ENCODE results near the gene AKAP13. TPM values are rescaled to one million over a fixed set of nuclear protein-coding genes. Genes with fewer than 3 reads are reported as not detected.
A peak's percentile ranks its signal among the peaks of the same experiment; 100 is the strongest.

The AKAP13 gene
- polyA plus RNA-seq, 1 of the 3 experiments (the other 2 are of a cell fraction): 8.4 TPM

GRCh38 chr15:85745023-85745422 is 364.6 kb downstream of the AKAP13 start:
- Histone ChIP-seq H2AFZ (ENCODE audit: low read depth) (no peak overlapping the region), H3K4me2 (no peak overlapping the region), H3K4me1 (ENCODE audit: control insufficient read depth in 1 of 2, insufficient read depth in 2 of 2, low read depth in 1 of 2, low read length in 1 of 2) (peaks cover 0 to 6% of the 10 kb centered on the region in 2 experiments; a peak in 1 of 4 replicates), H4K20me1 (ENCODE audit: insufficient read depth) (no peaks in the 10 kb centered on the region), H3K36me3 (replicated peaks in 1 of 2; ENCODE audit: control insufficient read depth in 1 of 2, insufficient read depth in 2 of 2, low read length in 1 of 2) (peaks cover 11 to 74% of the 10 kb centered on the region in 2 experiments), H3K9ac (no peak overlapping the region), H3K79me2 (ENCODE audit: insufficient read depth) (no peaks in the 10 kb centered on the region), H3K9me2 (no peaks in the 10 kb centered on the region), H3K9me3 (no peaks in the 10 kb centered on the region), H3K27ac (ENCODE audit: low read depth in 2 of 2, low read length in 1 of 2) (no peak overlapping the region), H3F3A (replicated peaks; ENCODE audit: insufficient read depth) (no peaks in the 10 kb centered on the region), H3K4me3 (ENCODE audit: low read depth in 2 of 2, low read length in 1 of 2) (no peak overlapping the region), H3K27me3 (ENCODE audit: insufficient read depth) (no peaks in the 10 kb centered on the region)
- TF ChIP-seq NRF1 (IDR thresholded peaks at IDR 0.05; ENCODE audit: low read depth, low read length): no peak
- TF ChIP-seq, protein P1, sequence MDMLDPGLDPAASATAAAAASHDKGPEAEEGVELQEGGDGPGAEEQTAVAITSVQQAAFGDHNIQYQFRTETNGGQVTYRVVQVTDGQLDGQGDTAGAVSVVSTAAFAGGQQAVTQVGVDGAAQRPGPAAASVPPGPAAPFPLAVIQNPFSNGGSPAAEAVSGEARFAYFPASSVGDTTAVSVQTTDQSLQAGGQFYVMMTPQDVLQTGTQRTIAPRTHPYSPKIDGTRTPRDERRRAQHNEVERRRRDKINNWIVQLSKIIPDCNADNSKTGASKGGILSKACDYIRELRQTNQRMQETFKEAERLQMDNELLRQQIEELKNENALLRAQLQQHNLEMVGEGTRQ (IDR thresholded peaks at IDR 0.05; ENCODE audit: borderline replicate concordance, low read depth, low read length): no peak
- no peak for TF ChIP-seq NFIC (IDR thresholded peaks at IDR 0.05; ENCODE audit: borderline replicate concordance)
- TF ChIP-seq FOXM1 (IDR thresholded peaks at IDR 0.05; ENCODE audit: low read depth): no peak
- TF ChIP-seq, protein P2, sequence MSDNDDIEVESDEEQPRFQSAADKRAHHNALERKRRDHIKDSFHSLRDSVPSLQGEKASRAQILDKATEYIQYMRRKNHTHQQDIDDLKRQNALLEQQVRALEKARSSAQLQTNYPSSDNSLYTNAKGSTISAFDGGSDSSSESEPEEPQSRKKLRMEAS (IDR thresholded peaks at IDR 0.05; ENCODE audit: low read depth): no peak
- TF ChIP-seq RXRA (IDR thresholded peaks at IDR 0.05; ENCODE audit: borderline replicate concordance, low read depth): no peak
- no peak for TF ChIP-seq RCOR1 (IDR thresholded peaks at IDR 0.05; ENCODE audit: low read length)
- no peak for TF ChIP-seq TAF1 (IDR thresholded peaks at IDR 0.05; ENCODE audit: borderline replicate concordance, low read depth, low read length)
- TF ChIP-seq TCF12 (IDR thresholded peaks at IDR 0.05): no peak
- POLR2A ChIA-PET: no interaction called here
- WGBS (ENCODE audit: low lambda C conversion rate): 94% methylated on average over 12 of the region's 12 CpGs
- DNase-seq: no peak
- CTCF ChIA-PET: no interaction called here

DNA sequence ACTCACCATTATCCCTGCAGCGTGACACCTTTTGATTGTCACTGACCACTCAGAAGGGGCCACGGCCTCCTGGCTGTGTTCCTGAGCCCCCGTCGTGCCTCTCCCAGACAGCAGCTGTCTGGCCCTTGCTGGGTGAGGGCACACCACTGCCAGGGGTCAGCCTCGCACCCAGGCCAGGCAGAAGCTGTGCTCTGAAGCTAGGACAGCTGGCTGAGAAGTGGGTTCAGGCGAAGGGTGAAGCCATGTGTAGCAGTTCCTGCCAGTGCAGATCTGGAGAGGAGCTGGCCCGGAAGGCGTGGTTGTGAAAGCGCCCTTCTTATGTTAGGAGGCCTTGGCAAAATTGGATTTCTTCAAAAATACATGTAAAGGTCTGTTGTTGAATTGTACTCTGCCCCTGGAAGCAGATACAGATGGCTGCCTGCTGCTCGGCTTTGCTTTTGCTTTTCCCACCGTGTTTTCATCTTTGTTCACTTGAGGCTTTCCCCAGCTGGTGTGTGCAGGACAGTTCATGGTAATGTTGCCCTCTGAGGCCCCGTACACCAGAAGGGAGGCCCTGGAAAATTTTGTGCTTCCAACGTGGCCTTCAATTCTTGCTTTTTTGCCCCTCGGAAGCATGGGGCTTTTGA is 365.2 kb downstream of the AKAP13 start:
- no peak overlapping the region for H3K4me3 ChIP-seq (ENCODE audit: low read depth in 2 of 2, low read length in 1 of 2)
- H3K4me2 ChIP-seq: no peak overlapping the region
- no peaks in the 10 kb centered on the region for H3K9me3 ChIP-seq
- no peaks in the 10 kb centered on the region for H3K9me2 ChIP-seq
- H3F3A ChIP-seq (replicated peaks; ENCODE audit: insufficient read depth): no peaks in the 10 kb centered on the region
- H2AFZ ChIP-seq (ENCODE audit: low read depth): no peak overlapping the region
- no peaks in the 10 kb centered on the region for H3K27me3 ChIP-seq (ENCODE audit: insufficient read depth)
- TF ChIP-seq CHD2 (IDR thresholded peaks at IDR 0.05; ENCODE audit: low read length, partially characterized antibody) (no peak), EP300 (IDR thresholded peaks at IDR 0.05; ENCODE audit: borderline replicate concordance in 1 of 2, low read depth in 1 of 2, low read length in 1 of 2) (no peak)
- H3K4me1 ChIP-seq (ENCODE audit: control insufficient read depth in 1 of 2, insufficient read depth in 2 of 2, low read depth in 1 of 2, low read length in 1 of 2): peaks cover 0 to 10% of the 10 kb centered on the region in 2 experiments; a peak in 1 of 4 replicates
- 78% methylated on average over 12 of the region's 14 CpGs for WGBS (ENCODE audit: low lambda C conversion rate)
- POLR2A ChIA-PET: interaction anchor here (0.6 kb wide), 1 partner anchor 20 kb away, joined by 4 read pairs; no protein-coding TSS in a partner anchor
- no peaks in the 10 kb centered on the region for H3K79me2 ChIP-seq (ENCODE audit: insufficient read depth)
- CTCF ChIA-PET: interaction anchor here (1.4 kb wide), 1 partner anchor 12 kb away, joined by 4 read pairs; no protein-coding TSS in a partner anchor
- DNase-seq: peak; percentile 9
- no peak overlapping the region for H3K27ac ChIP-seq (ENCODE audit: low read depth in 2 of 2, low read length in 1 of 2)
- peaks cover 11 to 71% of the 10 kb centered on the region in 2 experiments for H3K36me3 ChIP-seq (replicated peaks in 1 of 2; ENCODE audit: control insufficient read depth in 1 of 2, insufficient read depth in 2 of 2, low read length in 1 of 2)
- H4K20me1 ChIP-seq (ENCODE audit: insufficient read depth): no peaks in the 10 kb centered on the region
- H3K9ac ChIP-seq: no peak overlapping the region

All from SK-N-SH (cell line).